Endothelial cell of umbilical vein (primary cell): ENCODE results near the gene SLC25A53. TPM values are rescaled to one million over a fixed set of nuclear protein-coding genes. Genes with fewer than 3 reads are reported as not detected.

Experiments used
- BruUV-seq: library from RNA; stranded (reverse); fragments of 400-500 nt; replicated peaks from 2 replicates; lab custom pipeline; 2021; lab: Mats Ljungman, UMichigan
- CTCF ChIA-PET: fragments of 300-600, 350-600 bp; sonication (Branson Sonifier 250); formaldehyde crosslinking; loops from one replicate; lab custom pipeline; 2021; ENCODE audit warnings: antibody characterized with exemption, inconsistent platforms; lab: Charles Lee
- POLR2A ChIA-PET: fragments of 300-600, 350-600 bp; sonication (Branson Sonifier 250); formaldehyde crosslinking; loops from one replicate; lab custom pipeline; 2021; ENCODE audit warnings: antibody characterized with exemption, inconsistent platforms; lab: Charles Lee
- DNase-seq: peaks from one replicate; pipeline ENCODE4 v3.0.0-alpha.2; 2011; ENCODE audit warnings: low read depth, low spot score
- FAIRE-seq: peaks from 2 replicates; lab custom pipeline; 2011; peaks lifted over from hg19 to GRCh38; lab: Jason Lieb, UNC
- H2AFZ ChIP-seq: 2 replicates; pipeline ENCODE4 v1.6.0; 2012; ENCODE audit warnings: low read depth, low read length, control low read depth, inconsistent platforms
- H3K27ac ChIP-seq: 2 replicates; pipeline ENCODE4 v1.5.1; 2011; ENCODE audit warnings: low read depth, mild to moderate bottlenecking, control low read depth, low read length, moderate library complexity; ENCODE audit not compliant: insufficient read depth
- H3K27me3 ChIP-seq, 2 experiments: 2 replicates each; pipeline versions ENCODE4 v1.6.0 to v1.6.1; 2011; ENCODE audit warnings: low read length in 2 of 2, mixed read lengths in 1 of 2; ENCODE audit not compliant: control insufficient read depth in 2 of 2, insufficient read depth in 2 of 2
- H3K36me3 ChIP-seq, 2 experiments: 2 replicates in 1 of 2; 3 replicates in 1 of 2; pipeline ENCODE4 v1.5.1; 2011; ENCODE audit warnings: low read length in 2 of 2, mild to moderate bottlenecking in 1 of 2, moderate library complexity in 1 of 2; ENCODE audit not compliant: control insufficient read depth in 2 of 2, insufficient read depth in 2 of 2; ENCODE audit errors: extremely low read depth in 1 of 2
- H3K4me1 ChIP-seq: 3 replicates; pipeline ENCODE4 v1.5.1; 2011; ENCODE audit warnings: mild to moderate bottlenecking, low read length; ENCODE audit not compliant: control insufficient read depth, insufficient read depth; ENCODE audit errors: extremely low read depth
- H3K4me2 ChIP-seq: 2 replicates; pipeline ENCODE4 v1.6.1; 2011; ENCODE audit warnings: low read length, control low read depth, mixed read lengths; ENCODE audit not compliant: insufficient read depth
- H3K4me3 ChIP-seq, 3 experiments: fragments of 200-600 bp in 1 of 3; sonication (generic), shearing (Covaris generic) in 1 of 3; replicated peaks in 1 of 3; 2 replicates each; pipeline ENCODE4 v1.5.1; 2011 to 2016; ENCODE audit warnings: control low read depth in 3 of 3, low read length in 3 of 3, mild to moderate bottlenecking in 2 of 3, inconsistent platforms in 1 of 3, low read depth in 1 of 3, moderate library complexity in 1 of 3; ENCODE audit not compliant: insufficient read depth in 1 of 3
- H3K79me2 ChIP-seq: 2 replicates; pipeline ENCODE4 v1.6.0; 2012; ENCODE audit warnings: low read length, inconsistent platforms; ENCODE audit not compliant: control insufficient read depth, insufficient read depth
- H3K9ac ChIP-seq: replicated peaks from 2 replicates; pipeline ENCODE3; 2011; ENCODE audit warnings: low read length, control low read depth; ENCODE audit not compliant: insufficient read depth; ENCODE audit errors: extremely low read depth
- H3K9me1 ChIP-seq: replicated peaks from 3 replicates; pipeline ENCODE4 v1.6.0; 2011; ENCODE audit warnings: mild to moderate bottlenecking, low read length; ENCODE audit not compliant: control insufficient read depth, insufficient read depth; ENCODE audit errors: extremely low read depth
- H3K9me3 ChIP-seq: replicated peaks from 2 replicates; pipeline ENCODE4 v1.5.1; 2012; ENCODE audit warnings: low read length, inconsistent platforms; ENCODE audit not compliant: control insufficient read depth, insufficient read depth
- H4K20me1 ChIP-seq: replicated peaks from 2 replicates; pipeline ENCODE3; 2011; ENCODE audit warnings: mild to moderate bottlenecking, low read length; ENCODE audit not compliant: control insufficient read depth, insufficient read depth; ENCODE audit errors: extremely low read depth
- EZH2 ChIP-seq: IDR thresholded peaks from 2 replicates; pipeline ENCODE4 v1.6.1; 2012; ENCODE audit warnings: borderline replicate concordance, low read depth, mild to moderate bottlenecking, moderate library complexity, low read length, inconsistent platforms; ENCODE audit not compliant: severe bottlenecking
- FOS ChIP-seq: IDR thresholded peaks from 2 replicates; pipeline ENCODE4 v1.6.1; 2011; ENCODE audit warnings: mild to moderate bottlenecking, low read length, moderate library complexity, borderline replicate concordance; ENCODE audit not compliant: insufficient read depth
- GATA2 ChIP-seq: IDR thresholded peaks from 2 replicates; pipeline ENCODE4 v1.7.0; 2011; ENCODE audit warnings: low read depth, mild to moderate bottlenecking, moderate library complexity, mixed read lengths, low read length; ENCODE audit not compliant: insufficient read length, insufficient read depth
- JUN ChIP-seq: IDR thresholded peaks from 2 replicates; pipeline ENCODE4 v1.6.1; 2011; ENCODE audit warnings: borderline replicate concordance, low read depth; ENCODE audit not compliant: insufficient read length, insufficient read depth
- MYC ChIP-seq: IDR thresholded peaks from one replicate; pipeline ENCODE4 v1.6.1; 2011; ENCODE audit warnings: mild to moderate bottlenecking, low read depth, low read length
- POLR2A ChIP-seq: IDR thresholded peaks from 2 replicates; pipeline ENCODE4 v1.6.1; 2012; ENCODE audit warnings: low read depth, mild to moderate bottlenecking, control low read depth, low read length
- POLR2AphosphoS5 ChIP-seq: IDR thresholded peaks from 2 replicates; pipeline ENCODE4 v1.6.1; 2012; ENCODE audit warnings: low read depth, mild to moderate bottlenecking, control low read depth, low read length, moderate library complexity; ENCODE audit not compliant: insufficient read depth
- dilution Hi-C: fragments of 300-500 bp; cut with MboI; formaldehyde crosslinking; loops from one replicate; pipeline ENCODE4 v1.15.0; 2019; ENCODE audit warnings: low sequenced_read_pairs; ENCODE audit not compliant: extremely low pct_ligation_motif_present
- intact Hi-C: fragments of 100-400 bp; cut with micrococcal nuclease; formaldehyde crosslinking; loops from one replicate; pipeline ENCODE4 v1.10.0; 2022
- polyA plus RNA-seq, 4 experiments: library from polyadenylated mRNA; depleted of rRNA in 3 of 4; stranded (reverse) in 3 of 4; unstranded in 1 of 4; fragments of >200 nt; gene quantifications; 2 replicates each; pipeline versions ENCODE4 v1.2.1 to v1.2.3, GENCODE V29; 2011 to 2012; ENCODE audit warnings: missing spikeins in 1 of 4
- total RNA-seq: library from RNA; stranded (reverse); gene quantifications from 2 replicates; pipeline ENCODE4 v1.2.3, GENCODE V29; 2021
- TF ChIP-seq, protein P1 (sequence below): IDR thresholded peaks from 2 replicates; pipeline ENCODE4 v1.6.1; 2011; ENCODE audit not compliant: insufficient read depth, insufficient read length
- TF ChIP-seq, protein P2 (sequence below), 2 donors: IDR thresholded peaks; 1 replicate in 1 of 2; 2 replicates in 1 of 2; pipeline ENCODE4 v1.5.1; 2011; ENCODE audit warnings: low read length in 2 of 2, mild to moderate bottlenecking in 2 of 2, moderate library complexity in 2 of 2, control low read depth in 1 of 2, inconsistent platforms in 1 of 2, low read depth in 1 of 2; ENCODE audit not compliant: insufficient read depth in 1 of 2; ENCODE audit errors: extremely low read depth in 1 of 2

SLC25A53 gene
- total and polyA plus RNA-seq, 2 donors (not counting 3 experiments of a cell fraction or from before 2014, with no cell fraction given), result 4.6 to 6.3 TPM

DNA sequence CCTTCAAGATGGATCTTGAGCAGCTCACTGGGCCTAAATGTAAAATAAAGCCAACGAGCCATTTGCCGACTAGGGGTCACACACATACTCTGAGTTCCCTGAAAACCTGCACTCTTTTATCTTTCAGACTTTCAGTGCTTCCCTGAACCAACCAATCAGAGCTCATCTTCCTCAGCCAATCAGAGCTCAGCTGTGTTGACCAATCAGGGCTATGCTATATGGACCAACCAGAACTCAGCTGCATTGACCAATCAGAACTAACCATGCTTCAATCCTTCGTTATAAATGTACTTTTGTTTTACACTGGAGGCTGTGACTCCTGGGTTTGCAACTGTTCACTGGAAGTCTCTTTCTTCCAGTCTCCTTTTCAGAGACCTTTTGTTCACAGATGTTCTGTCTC lies 19.3 kb downstream of the SLC25A53 start:
- TF ChIP-seq POLR2AphosphoS5, result no peak
- TF ChIP-seq, protein P1, sequence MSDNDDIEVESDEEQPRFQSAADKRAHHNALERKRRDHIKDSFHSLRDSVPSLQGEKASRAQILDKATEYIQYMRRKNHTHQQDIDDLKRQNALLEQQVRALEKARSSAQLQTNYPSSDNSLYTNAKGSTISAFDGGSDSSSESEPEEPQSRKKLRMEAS, result no peak
- TF ChIP-seq GATA2, result no peak
- no peak for TF ChIP-seq POLR2A
- no peak for TF ChIP-seq JUN
- TF ChIP-seq MYC, result no peak
- TF ChIP-seq EZH2, result no peak
- TF ChIP-seq FOS, result no peak
- TF ChIP-seq, protein P2, sequence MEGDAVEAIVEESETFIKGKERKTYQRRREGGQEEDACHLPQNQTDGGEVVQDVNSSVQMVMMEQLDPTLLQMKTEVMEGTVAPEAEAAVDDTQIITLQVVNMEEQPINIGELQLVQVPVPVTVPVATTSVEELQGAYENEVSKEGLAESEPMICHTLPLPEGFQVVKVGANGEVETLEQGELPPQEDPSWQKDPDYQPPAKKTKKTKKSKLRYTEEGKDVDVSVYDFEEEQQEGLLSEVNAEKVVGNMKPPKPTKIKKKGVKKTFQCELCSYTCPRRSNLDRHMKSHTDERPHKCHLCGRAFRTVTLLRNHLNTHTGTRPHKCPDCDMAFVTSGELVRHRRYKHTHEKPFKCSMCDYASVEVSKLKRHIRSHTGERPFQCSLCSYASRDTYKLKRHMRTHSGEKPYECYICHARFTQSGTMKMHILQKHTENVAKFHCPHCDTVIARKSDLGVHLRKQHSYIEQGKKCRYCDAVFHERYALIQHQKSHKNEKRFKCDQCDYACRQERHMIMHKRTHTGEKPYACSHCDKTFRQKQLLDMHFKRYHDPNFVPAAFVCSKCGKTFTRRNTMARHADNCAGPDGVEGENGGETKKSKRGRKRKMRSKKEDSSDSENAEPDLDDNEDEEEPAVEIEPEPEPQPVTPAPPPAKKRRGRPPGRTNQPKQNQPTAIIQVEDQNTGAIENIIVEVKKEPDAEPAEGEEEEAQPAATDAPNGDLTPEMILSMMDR (IDR thresholded peaks at IDR 0.05; ENCODE audit: extremely low read depth in 1 of 2, insufficient read depth in 1 of 2, low read depth in 1 of 2, low read length in 2 of 2), result no peak
- ChIA-PET CTCF (interaction anchor here (0.6 to 2.2 kb wide), 4 partner anchors 14 to 292 kb away, joined by 3 to 19 read pairs (median 4); partner anchors contain the start of gene ZCCHC18), POLR2A (no interaction called here)
- Histone ChIP-seq H2AFZ (no peak overlapping the region), H3K4me2 (no peak overlapping the region), H3K27ac (no peak overlapping the region), H3K27me3 (no peaks in the 10 kb centered on the region), H3K4me1 (no peaks in the 10 kb centered on the region), H3K36me3 (no peaks in the 10 kb centered on the region), H4K20me1 (no peaks in the 10 kb centered on the region), H3K4me3 (no peak overlapping the region), H3K9me3 (no peaks in the 10 kb centered on the region), H3K9me1 (no peaks in the 10 kb centered on the region), H3K79me2 (peaks cover 2% of the 10 kb centered on the region), H3K9ac (no peak overlapping the region)
- DNase-seq, result peak; percentile 4
- BruUV-seq, result no TSS peak
- intact Hi-C loops, result loop anchor here (2.0 kb wide), 1 partner anchor 293 kb away; no protein-coding TSS in a partner anchor
- dilution Hi-C loops, result no loop called here
- FAIRE-seq, result peak; percentile 74
